Smooth muscle cell (in vitro differentiated cells): ENCODE data around the gene ABHD6. TPM values are rescaled to one million over a fixed set of nuclear protein-coding genes. Genes with fewer than 3 reads are reported as not detected.
"Not testable (repeated sequence)": the region's sequence is repeated elsewhere in the genome, so short reads cannot be mapped to it uniquely, and the experiment has no call there.

Experiments used
- DNase-seq: peaks from one replicate; lab custom pipeline; 2025; ENCODE audit not compliant: unreplicated experiment; lab: John Stamatoyannopoulos, UW
- H2AFZ ChIP-seq: fragments of 200-600 bp; sonication (generic); 2 replicates; pipeline ENCODE4 v1.6.0; 2016; ENCODE audit warnings: antibody characterized with exemption, low read depth, mild to moderate bottlenecking
- H3F3A ChIP-seq: fragments of 200-600 bp; sonication (generic); 2 replicates; pipeline ENCODE4 v1.6.0; 2017; ENCODE audit warnings: antibody characterized with exemption, low read depth
- H3K27ac ChIP-seq: fragments of 200-600 bp; sonication (generic); 2 replicates; pipeline ENCODE4 v1.5.1; 2016; ENCODE audit warnings: low read depth, mild to moderate bottlenecking
- H3K27me3 ChIP-seq: fragments of 200-600 bp; sonication (generic); 2 replicates; pipeline ENCODE4 v1.6.1; 2016; ENCODE audit warnings: low read depth, mild to moderate bottlenecking
- H3K36me3 ChIP-seq: fragments of 200-600 bp; sonication (generic); 2 replicates; pipeline ENCODE4 v1.5.1; 2016; ENCODE audit warnings: low read depth
- H3K4me1 ChIP-seq: fragments of 200-600 bp; sonication (generic); 2 replicates; pipeline ENCODE4 v1.5.1; 2016; ENCODE audit warnings: low read depth
- H3K4me2 ChIP-seq: fragments of 200-600 bp; sonication (generic); 2 replicates; pipeline ENCODE4 v1.6.0; 2016; ENCODE audit warnings: mild to moderate bottlenecking
- H3K4me3 ChIP-seq: fragments of 200-600 bp; sonication (generic); 2 replicates; pipeline ENCODE4 v1.5.1; 2016; ENCODE audit warnings: mild to moderate bottlenecking
- H3K79me2 ChIP-seq: fragments of 200-600 bp; sonication (generic); 2 replicates; pipeline ENCODE4 v1.6.0; 2016; ENCODE audit warnings: low read depth, mild to moderate bottlenecking
- H3K9ac ChIP-seq: fragments of 200-600 bp; sonication (generic); 2 replicates; pipeline ENCODE4 v1.6.0; 2016; ENCODE audit warnings: low read depth
- H3K9me3 ChIP-seq: fragments of 200-600 bp; sonication (generic); replicated peaks from 2 replicates; pipeline ENCODE4 v1.5.1; 2016; ENCODE audit warnings: low read depth
- H4K20me1 ChIP-seq: fragments of 200-600 bp; sonication (generic); 2 replicates; pipeline ENCODE4 v1.6.0; 2016; ENCODE audit warnings: low read depth
- CTCF ChIP-seq: fragments of 200-600 bp; sonication (generic); IDR thresholded peaks from 2 replicates; pipeline ENCODE4 v1.5.1; 2017; ENCODE audit warnings: borderline replicate concordance, mild to moderate bottlenecking, antibody characterized with exemption; ENCODE audit not compliant: insufficient read depth, poor library complexity, severe bottlenecking
- WGBS: methylation state at CpG from one replicate; pipeline ENCODE4 v1.1.7; 2016; ENCODE audit warnings: low lambda C conversion rate; 5-methylcytosine and 5-hydroxymethylcytosine counted together
- polyA plus RNA-seq: library from polyadenylated mRNA; unstranded; fragments of >200 nt; fragmentation: Nextera tagmentation; extraction: Ambion mirVana; gene quantifications from 2 replicates; pipeline ENCODE4 v1.2.1, GENCODE V29; 2016
- total RNA-seq: library from RNA; depleted of rRNA; stranded (reverse); fragments of >200 nt; gene quantifications from 2 replicates; pipeline ENCODE4 v1.2.3, GENCODE V29; 2014

The ABHD6 gene
- total and polyA plus RNA-seq, 2 experiments from 2014 or later, result 3.9 to 7.1 TPM

- no peaks in the 10 kb centered on the region for H3K27me3 ChIP-seq
- no peak overlapping the region for H2AFZ ChIP-seq
- no peak overlapping the region for H3K4me3 ChIP-seq
- no peak overlapping the region for H3K9ac ChIP-seq
- no peaks in the 10 kb centered on the region for H3K9me3 ChIP-seq
- H3K27ac ChIP-seq, result no peak overlapping the region
- no peaks in the 10 kb centered on the region for H3K4me1 ChIP-seq
- no peaks in the 10 kb centered on the region for H4K20me1 ChIP-seq
- H3K79me2 ChIP-seq, result no peaks in the 10 kb centered on the region
- WGBS, result 94% methylated on average over 7 of the region's 7 CpGs
- no peaks in the 10 kb centered on the region for H3K36me3 ChIP-seq
- TF ChIP-seq CTCF, result no peak
- DNase-seq, result no peak
- H3K4me2 ChIP-seq, result no peak overlapping the region
- H3F3A ChIP-seq, result no peaks in the 10 kb centered on the region
Observed at GRCh38 chr3:58285334-58285733, 47.7 kb downstream of the ABHD6 start.

- no peak overlapping the region for H3K9ac ChIP-seq
- H3K79me2 ChIP-seq, result no peaks in the 10 kb centered on the region
- WGBS, result 93% methylated on average over 6 of the region's 6 CpGs
- no peak overlapping the region for H2AFZ ChIP-seq
- no peak overlapping the region for H3K4me2 ChIP-seq
- no peak overlapping the region for H3K4me3 ChIP-seq
- DNase-seq, result no peak
- no peaks in the 10 kb centered on the region for H3K27me3 ChIP-seq
- H3K4me1 ChIP-seq, result no peaks in the 10 kb centered on the region
- H3K9me3 ChIP-seq, result no peaks in the 10 kb centered on the region
- no peaks in the 10 kb centered on the region for H3F3A ChIP-seq
- no peak overlapping the region for H3K27ac ChIP-seq
- H3K36me3 ChIP-seq, result no peaks in the 10 kb centered on the region
- TF ChIP-seq CTCF, result no peak
- H4K20me1 ChIP-seq, result no peaks in the 10 kb centered on the region
Observed at GRCh38 chr3:58287354-58287753, 49.8 kb downstream of the ABHD6 start.

- Histone ChIP-seq H3K27ac (no peak overlapping the region), H2AFZ (no peak overlapping the region), H4K20me1 (no peaks in the 10 kb centered on the region), H3K4me2 (no peak overlapping the region), H3K4me1 (no peaks in the 10 kb centered on the region), H3K4me3 (no peak overlapping the region), H3K9ac (no peak overlapping the region), H3K9me3 (no peaks in the 10 kb centered on the region), H3K36me3 (no peaks in the 10 kb centered on the region), H3K27me3 (no peaks in the 10 kb centered on the region), H3K79me2 (no peaks in the 10 kb centered on the region), H3F3A (no peaks in the 10 kb centered on the region)
- no peak for DNase-seq
- no peak for TF ChIP-seq CTCF
- 94% methylated on average over 4 of the region's 4 CpGs for WGBS
Observed at GRCh38 chr3:58288011-58288728, 50.6 kb downstream of the ABHD6 start.

- H3K9me3 ChIP-seq, H3K9ac ChIP-seq, H3K4me3 ChIP-seq, H3K27ac ChIP-seq, H2AFZ ChIP-seq, H4K20me1 ChIP-seq, H3K27me3 ChIP-seq, H3K4me2 ChIP-seq, DNase-seq, H3K79me2 ChIP-seq, H3K36me3 ChIP-seq, H3F3A ChIP-seq, H3K4me1 ChIP-seq: not testable (repeated sequence)
- 88% methylated on average over 4 of the region's 4 CpGs for WGBS
Observed at GRCh38 chr3:58288964-58289613, 51.5 kb downstream of the ABHD6 start.

- not testable (repeated sequence) for H3K4me3 ChIP-seq, H2AFZ ChIP-seq, H4K20me1 ChIP-seq, H3K79me2 ChIP-seq, H3K27ac ChIP-seq, H3K9me3 ChIP-seq, DNase-seq, H3K4me1 ChIP-seq, H3K27me3 ChIP-seq, H3F3A ChIP-seq, H3K4me2 ChIP-seq, H3K9ac ChIP-seq, H3K36me3 ChIP-seq
- 99% methylated on average over 18 of the region's 33 CpGs for WGBS
Observed at GRCh38 chr3:58290446-58290845, 52.9 kb downstream of the ABHD6 start.
